ENCODE data around the gene TBC1D22A.

Gene TBC1D22A

GRCh38 chr22:47068626-47068996 is 306.2 kb downstream of the TBC1D22A start:
- no peak for DNase-seq

DNA sequence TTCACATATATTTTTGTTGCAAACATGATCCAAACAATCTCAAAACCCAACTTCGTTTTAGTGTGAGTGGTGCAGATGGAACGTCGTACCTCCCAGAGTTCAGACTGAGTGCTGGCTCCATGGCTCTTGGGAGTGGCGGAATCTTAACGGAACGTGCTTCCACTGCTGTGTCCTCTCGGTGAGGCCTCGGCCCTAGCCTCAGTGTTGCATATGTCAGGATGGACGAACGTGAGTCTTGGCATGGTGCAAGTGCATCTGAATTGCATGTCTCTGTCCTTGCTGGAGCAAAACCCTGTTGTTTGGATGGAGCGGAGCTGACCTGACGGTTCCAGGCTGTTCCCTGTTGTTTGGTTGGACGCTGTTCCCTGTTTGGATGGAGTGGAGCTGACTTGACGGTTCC is 306.8 kb downstream of the TBC1D22A start:
- no peak for DNase-seq

DNA sequence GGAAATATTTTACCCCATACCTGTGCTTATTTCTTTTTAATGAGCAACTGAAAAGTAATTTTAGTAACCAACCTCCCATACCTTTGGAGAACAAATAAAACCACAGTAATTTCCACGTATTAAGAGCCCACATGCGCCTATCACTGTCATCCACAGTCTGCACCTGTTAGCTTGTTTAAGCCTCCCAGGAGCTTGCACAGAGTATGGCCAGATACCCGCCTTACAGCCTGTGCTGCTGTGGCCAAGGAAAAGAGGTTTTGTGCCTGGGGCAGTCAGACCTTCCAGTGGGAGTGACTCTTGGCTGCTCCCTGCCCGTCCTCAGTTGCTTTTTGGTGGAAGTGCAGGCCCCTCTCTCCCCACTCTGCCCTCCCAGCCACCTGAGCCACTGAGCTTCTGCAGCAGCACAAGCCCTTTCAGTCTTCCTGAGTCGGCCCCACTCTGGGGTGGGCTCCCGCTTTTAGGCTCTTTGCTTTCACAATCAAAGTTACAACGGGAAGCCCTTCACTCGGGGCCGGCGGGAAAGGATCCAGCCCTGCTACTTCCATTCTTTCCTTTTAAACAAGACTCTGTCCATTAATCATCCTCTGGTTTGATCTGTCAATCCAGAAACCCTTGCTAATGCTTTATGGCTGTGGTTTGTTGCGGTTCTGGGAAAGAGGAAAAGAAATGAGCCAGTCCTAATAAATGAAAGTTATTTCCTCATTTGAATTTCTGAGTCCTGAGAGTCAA is 308.8 kb downstream of the TBC1D22A start:
- no peak for DNase-seq

DNA sequence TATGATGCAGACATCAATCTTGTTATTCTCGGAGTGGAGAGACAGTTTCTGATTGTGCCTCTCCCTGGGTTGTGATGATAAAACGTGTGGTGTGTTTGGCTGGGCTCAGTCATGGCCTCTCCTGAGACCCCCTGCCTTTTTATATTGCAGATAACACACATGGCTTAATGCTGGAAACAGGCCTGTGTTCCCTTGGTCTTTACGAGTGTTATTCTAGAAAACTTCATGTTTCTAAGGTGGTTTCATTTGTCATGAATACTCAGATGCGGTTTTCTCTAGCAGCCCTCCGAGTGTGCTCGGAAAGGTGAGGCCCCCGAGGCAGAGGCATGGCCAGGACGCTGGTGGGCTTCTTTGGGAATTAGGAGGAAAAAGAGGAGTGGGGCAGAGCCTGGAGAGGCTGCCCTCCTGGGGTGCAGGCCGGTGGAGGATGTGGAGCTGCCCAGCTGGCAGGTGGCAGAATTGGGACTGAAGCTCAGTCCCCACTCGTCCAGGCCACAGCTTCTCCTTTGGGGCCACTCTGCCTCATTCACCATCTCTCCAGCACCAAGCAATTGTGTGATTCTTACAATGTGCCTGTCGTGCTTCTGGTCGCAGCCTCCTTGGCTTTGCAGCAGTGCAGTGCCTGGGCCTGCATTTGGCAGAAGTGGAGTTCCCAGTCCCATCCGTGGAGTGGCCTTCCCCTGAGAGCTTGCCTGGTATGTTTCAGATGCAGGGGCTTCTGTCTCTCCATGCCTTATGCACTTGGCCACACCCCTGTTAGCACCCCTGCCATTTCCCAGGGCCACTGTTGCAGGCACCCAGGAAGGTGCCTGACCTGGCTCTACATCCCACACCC is 309.6 kb downstream of the TBC1D22A start:
- no peak for DNase-seq

DNA sequence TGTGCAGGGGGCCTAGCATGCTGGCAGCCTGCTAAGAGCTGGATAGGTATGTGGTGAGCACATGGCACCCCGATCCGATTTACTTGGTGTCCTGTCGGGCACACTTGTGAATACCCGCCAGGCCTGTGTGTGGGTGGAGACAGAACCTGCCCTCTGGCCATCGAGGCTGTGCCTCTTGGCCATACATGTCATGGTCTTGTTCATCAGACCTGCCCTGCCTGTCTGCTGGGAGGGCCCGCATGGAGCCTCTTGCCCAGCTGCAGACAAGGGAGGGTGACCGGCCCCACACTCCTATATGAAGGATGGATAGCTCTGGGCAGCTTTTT is 310.2 kb downstream of the TBC1D22A start:
- DNase-seq, result no peak

- DNase-seq, result no peak
These were observed 310.6 kb downstream of the TBC1D22A start for GRCh38 chr22:47073075-47073474.

DNA sequence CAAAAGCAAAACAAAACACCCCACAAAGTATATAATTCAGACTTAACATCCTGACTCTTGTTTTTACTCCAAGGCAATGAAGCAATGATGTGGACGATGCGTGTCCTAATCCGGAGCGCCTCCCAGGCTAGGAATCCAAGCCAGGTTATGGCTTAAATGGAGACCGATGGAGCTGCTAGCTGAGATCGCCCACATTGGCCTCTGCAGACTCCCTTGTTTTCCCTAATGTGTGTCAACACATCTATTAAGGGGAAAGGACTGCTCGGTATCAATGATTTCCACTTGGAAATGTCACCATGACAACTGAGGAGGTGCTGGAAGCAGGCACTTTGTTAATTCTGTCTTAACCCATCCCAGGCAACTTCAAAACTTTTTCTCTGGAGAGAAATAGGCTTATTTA is 311.7 kb downstream of the TBC1D22A start:
- DNase-seq, result no peak

GRCh38 chr22:47075568-47075967 is 313.1 kb downstream of the TBC1D22A start:
- no peak for DNase-seq

- DNase-seq, result no peak
These were observed 314.3 kb downstream of the TBC1D22A start for GRCh38 chr22:47076758-47077157.

- DNase-seq, result no peak
These were observed 317.6 kb downstream of the TBC1D22A start for GRCh38 chr22:47080100-47080499.

GRCh38 chr22:47082505-47082904 is 320.1 kb downstream of the TBC1D22A start:
- no peak for DNase-seq

GRCh38 chr22:47083379-47083986 is 321.0 kb downstream of the TBC1D22A start:
- DNase-seq, result no peak

DNA sequence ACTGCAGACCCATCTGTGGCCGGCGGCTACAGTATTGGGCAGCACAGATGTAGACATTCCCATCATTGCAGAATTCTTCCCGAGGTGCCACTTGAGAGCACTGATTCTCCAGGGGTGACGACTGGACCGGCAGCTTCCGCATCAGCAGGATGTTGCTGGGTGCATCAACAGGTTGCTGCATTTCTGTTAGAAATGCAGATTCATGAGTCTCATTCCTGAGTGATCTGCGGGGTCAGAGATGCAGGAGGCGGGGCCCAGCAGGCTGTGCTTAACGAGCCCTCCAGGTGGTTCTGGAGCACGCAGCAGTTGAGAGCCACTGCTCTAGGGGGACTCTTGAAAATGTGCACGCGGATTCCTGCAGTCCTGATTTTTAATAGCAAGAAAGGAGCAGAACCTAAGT is 321.8 kb downstream of the TBC1D22A start:
- DNase-seq, result no peak

DNA sequence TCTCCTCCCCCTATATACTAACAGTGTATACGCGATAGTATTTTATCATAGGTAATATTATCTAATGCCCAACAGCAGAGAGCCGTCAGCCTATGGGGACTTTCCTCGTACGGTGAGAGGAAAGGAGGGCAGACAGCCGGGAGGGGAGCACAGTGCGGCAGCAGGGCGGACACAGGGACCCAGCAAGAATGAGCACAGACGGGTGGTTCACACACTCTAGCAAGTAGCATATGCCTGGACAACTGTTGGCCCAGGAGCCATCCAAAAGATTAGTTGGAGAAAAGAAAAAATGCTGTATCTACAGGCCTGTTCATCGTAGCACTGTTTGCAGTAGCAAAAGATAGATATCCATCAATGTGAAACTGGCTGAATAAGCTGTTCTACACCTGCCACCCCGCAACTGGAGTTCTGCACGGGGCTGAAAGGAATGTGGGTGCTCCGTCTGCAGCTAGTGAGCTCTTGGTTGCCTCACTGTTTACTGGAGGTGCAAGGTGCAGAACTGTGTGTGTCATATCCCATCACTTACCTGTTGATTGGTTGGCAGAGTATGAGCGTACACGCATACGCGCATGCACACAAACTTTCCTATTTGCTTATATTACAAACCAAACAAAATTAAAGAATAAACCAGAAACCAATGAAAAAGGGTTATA is 324.3 kb downstream of the TBC1D22A start:
- no peak for DNase-seq

DNA sequence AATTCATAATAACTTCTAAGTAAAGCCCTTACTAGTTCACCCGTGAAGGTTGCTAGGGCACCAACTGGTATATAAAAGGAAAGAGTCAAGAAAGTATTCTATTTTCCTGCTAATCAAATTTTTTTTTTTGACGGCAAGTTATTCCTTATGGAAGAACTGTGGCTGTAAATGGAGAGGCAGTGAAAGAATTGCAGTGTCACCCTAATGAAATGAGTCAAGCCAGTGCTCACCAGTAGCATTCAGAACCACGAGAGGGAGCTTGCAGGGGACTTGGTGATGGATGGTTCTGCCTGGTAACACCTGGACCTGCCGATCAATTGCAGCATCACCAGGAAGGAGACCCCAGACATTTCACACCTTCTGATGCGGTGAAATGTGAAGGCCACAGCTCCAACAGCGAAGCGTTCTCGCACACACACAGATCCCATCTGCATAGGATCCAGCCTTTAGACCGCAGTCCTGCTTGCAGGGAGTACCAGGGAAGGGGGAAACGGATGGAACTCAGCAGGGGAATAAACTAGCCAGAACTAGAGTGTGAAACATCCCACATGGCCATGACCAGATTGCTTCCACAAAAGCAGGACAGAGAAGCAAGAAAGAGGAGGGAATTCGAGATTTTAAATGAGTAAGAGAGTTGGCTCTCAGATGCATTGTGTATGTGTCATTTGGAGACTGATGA is 326.2 kb downstream of the TBC1D22A start:
- no peak for DNase-seq

GRCh38 chr22:47089374-47089773 is 326.9 kb downstream of the TBC1D22A start:
- DNase-seq, result no peak

GRCh38 chr22:47089796-47090460 is 327.5 kb downstream of the TBC1D22A start:
- no peak for DNase-seq

- peak; percentile 31 for DNase-seq
These were observed 328.3 kb downstream of the TBC1D22A start for GRCh38 chr22:47090591-47091245.

- DNase-seq, result no peak
These were observed 328.8 kb downstream of the TBC1D22A start for GRCh38 chr22:47091246-47091651.

DNA sequence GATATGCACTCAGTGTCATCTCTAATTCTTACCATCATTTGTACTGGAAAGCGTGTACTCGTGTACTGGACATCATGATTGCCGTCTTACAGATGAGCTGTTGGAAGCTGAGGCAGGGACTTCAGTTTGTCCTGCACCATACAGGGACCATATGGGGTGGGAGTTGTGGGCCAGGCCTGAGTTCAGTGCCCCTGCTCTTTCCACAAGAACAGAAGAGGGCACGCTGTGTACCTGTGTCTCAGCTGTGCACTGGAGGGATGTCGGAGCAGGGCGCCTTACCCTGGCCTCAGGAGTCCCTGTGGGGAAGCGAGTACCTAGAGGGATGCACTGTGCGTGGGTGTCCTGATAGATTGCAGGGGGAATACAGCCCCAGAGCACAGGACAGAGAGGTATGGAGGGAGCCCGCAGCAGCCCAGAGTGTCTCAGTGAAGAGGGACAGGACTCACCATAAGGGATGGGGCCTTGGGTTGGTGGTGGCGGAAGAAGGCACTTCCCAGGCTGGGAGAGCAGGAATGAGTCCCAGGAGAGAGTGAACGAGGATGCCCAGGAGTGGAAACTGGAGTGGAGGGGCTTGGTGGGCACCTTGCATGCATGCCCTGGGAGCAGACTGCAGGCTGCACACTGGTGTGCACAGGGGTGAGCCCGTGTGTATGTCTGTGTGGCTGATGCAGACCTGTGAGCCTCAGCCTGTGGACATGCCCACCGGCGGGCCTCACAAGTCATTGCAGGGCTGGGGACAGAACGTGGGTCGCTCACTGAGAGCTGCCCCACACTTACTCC is 329.7 kb downstream of the TBC1D22A start:
- no peak for DNase-seq

DNA sequence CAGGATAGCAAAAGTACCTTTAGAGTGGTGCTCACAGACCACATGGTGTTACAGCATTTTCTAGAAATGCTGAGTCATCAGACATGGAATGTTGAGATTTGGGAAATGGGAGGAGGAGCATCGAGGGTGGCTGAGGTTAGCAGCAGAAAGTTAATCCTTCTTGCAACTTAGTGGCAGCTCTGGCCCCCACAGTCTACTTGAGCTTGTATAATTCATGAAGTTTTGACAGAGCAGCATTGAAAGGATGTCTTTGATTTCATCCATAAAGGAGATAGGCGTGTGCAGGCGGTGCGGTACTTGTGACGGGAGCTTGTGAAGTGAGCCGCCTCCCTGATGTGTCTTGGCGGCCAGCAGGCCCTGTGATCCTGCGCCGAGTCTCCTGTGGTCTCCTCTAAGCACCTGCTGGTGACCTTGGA is 330.5 kb downstream of the TBC1D22A start:
- DNase-seq, result no peak
